Endothelial cell (in vitro differentiated cells): ENCODE results near the gene RAE1. TPM values are rescaled to one million over a fixed set of nuclear protein-coding genes. Genes with fewer than 3 reads are reported as not detected.

ENCODE experiments used
- DNase-seq: peaks from one replicate; pipeline ENCODE4 v3.0.0; 2021; ENCODE audit warnings: low spot score
- H3K27ac Mint-ChIP-seq: one replicate; pipeline ENCODE4 v1.8.0; 2021; ENCODE audit warnings: mixed read lengths, inconsistent platforms; ENCODE audit not compliant: unreplicated experiment
- H3K27me3 Mint-ChIP-seq: one replicate; pipeline ENCODE4 v1.8.0; 2021; ENCODE audit warnings: mild to moderate bottlenecking, moderate library complexity, mixed read lengths, inconsistent platforms; ENCODE audit not compliant: unreplicated experiment
- H3K36me3 Mint-ChIP-seq: one replicate; pipeline ENCODE4 v1.8.0; 2021; ENCODE audit warnings: mild to moderate bottlenecking, low read depth, mixed read lengths, inconsistent platforms; ENCODE audit not compliant: unreplicated experiment
- H3K4me1 Mint-ChIP-seq: one replicate; pipeline ENCODE4 v1.8.0; 2021; ENCODE audit warnings: mild to moderate bottlenecking, mixed read lengths, inconsistent platforms; ENCODE audit not compliant: unreplicated experiment
- H3K4me3 Mint-ChIP-seq: one replicate; pipeline ENCODE4 v1.8.0; 2021; ENCODE audit warnings: mild to moderate bottlenecking, mixed read lengths, inconsistent platforms; ENCODE audit not compliant: unreplicated experiment
- H3K9me3 Mint-ChIP-seq: one replicate; pipeline ENCODE4 v1.8.0; 2021; ENCODE audit warnings: mixed read lengths, inconsistent platforms; ENCODE audit not compliant: unreplicated experiment
- CTCF ChIP-seq: fragments of 200-600 bp; sonication (generic); IDR thresholded peaks from one replicate; pipeline ENCODE4 v1.5.0; 2021; ENCODE audit warnings: antibody characterized with exemption; ENCODE audit not compliant: unreplicated experiment
- total RNA-seq: library from RNA; stranded (reverse); fragmentation: NEBNext Ultra II Directional; extraction: Animal tissue kit (Norgen Biotek cat#: 25700); gene quantifications from one replicate; pipeline ENCODE4 v1.2.1, GENCODE V29; 2021; ENCODE audit not compliant: unreplicated experiment

RAE1 gene
- total RNA-seq, 1 donor from 2014 or later: 32.1 TPM

- no peak for DNase-seq
- H3K27me3 Mint-ChIP-seq: peaks cover 5% of the 10 kb centered on the region
- H3K36me3 Mint-ChIP-seq: peaks cover 3% of the 10 kb centered on the region
These were observed 32.6 kb downstream of the RAE1 start for GRCh38 chr20:57383447-57384347.

GRCh38 chr20:57384486-57384885 is 33.4 kb downstream of the RAE1 start:
- H3K4me1 Mint-ChIP-seq: peaks cover 3% of the 10 kb centered on the region
- peaks cover 3% of the 10 kb centered on the region for H3K36me3 Mint-ChIP-seq
- peaks cover 7% of the 10 kb centered on the region for H3K27me3 Mint-ChIP-seq
- no peaks in the 10 kb centered on the region for H3K9me3 Mint-ChIP-seq
- H3K4me3 Mint-ChIP-seq: peak overlapping the region; percentile 21
- no peak for DNase-seq
- no peak overlapping the region for H3K27ac Mint-ChIP-seq
- no peak for TF ChIP-seq CTCF

More at GRCh38 chr20:57383447-57384347, 32.6 kb downstream of the RAE1 start:
- H3K4me1 Mint-ChIP-seq: peaks cover 3% of the 10 kb centered on the region
- no peak overlapping the region for H3K27ac Mint-ChIP-seq
- no peak overlapping the region for H3K4me3 Mint-ChIP-seq
- TF ChIP-seq CTCF: no peak
- no peaks in the 10 kb centered on the region for H3K9me3 Mint-ChIP-seq

- H3K9me3 Mint-ChIP-seq: no peaks in the 10 kb centered on the region
- H3K4me1 Mint-ChIP-seq: peaks cover 3% of the 10 kb centered on the region
- H3K4me3 Mint-ChIP-seq: no peak overlapping the region
- H3K36me3 Mint-ChIP-seq: no peaks in the 10 kb centered on the region
- no peak for DNase-seq
- TF ChIP-seq CTCF: no peak
- peaks cover 6% of the 10 kb centered on the region for H3K27me3 Mint-ChIP-seq
- no peak overlapping the region for H3K27ac Mint-ChIP-seq
These were observed 34.1 kb downstream of the RAE1 start for GRCh38 chr20:57384953-57385761.

GRCh38 chr20:57385940-57386339 is 34.9 kb downstream of the RAE1 start:
- Mint-ChIP-seq H3K27me3 (peaks cover 6% of the 10 kb centered on the region), H3K4me1 (peaks cover 7% of the 10 kb centered on the region), H3K36me3 (no peaks in the 10 kb centered on the region), H3K9me3 (no peaks in the 10 kb centered on the region), H3K27ac (no peak overlapping the region), H3K4me3 (no peak overlapping the region)
- no peak for DNase-seq
- no peak for TF ChIP-seq CTCF
